Neuronal stem cell (in vitro differentiated cells): Measurements from ENCODE around the gene TOX2.

Experiments
- DNase-seq: peaks from one replicate; pipeline ENCODE4 v3.0.0-alpha.2; 2013; ENCODE audit warnings: low spot score
- H2AFZ ChIP-seq: one replicate; pipeline ENCODE4 v1.6.1; 2013; ENCODE audit warnings: mild to moderate bottlenecking, low read length, inconsistent platforms
- H2AK5ac ChIP-seq: 2 replicates; pipeline ENCODE4 v1.6.1; 2013; ENCODE audit warnings: low read depth, mild to moderate bottlenecking, inconsistent platforms, low read length, moderate library complexity, mixed read lengths
- H2BK120ac ChIP-seq: 2 replicates; pipeline ENCODE4 v1.6.1; 2013; ENCODE audit warnings: low read depth, mild to moderate bottlenecking, inconsistent platforms, low read length, moderate library complexity, mixed read lengths
- H2BK12ac ChIP-seq: one replicate; pipeline ENCODE4 v1.6.1; 2013; ENCODE audit warnings: low read length, inconsistent platforms
- H2BK15ac ChIP-seq: 2 replicates; pipeline ENCODE4 v1.6.1; 2013; ENCODE audit warnings: mild to moderate bottlenecking, low read length, inconsistent platforms, mixed read lengths
- H2BK5ac ChIP-seq: one replicate; pipeline ENCODE4 v1.6.1; 2013; ENCODE audit warnings: inconsistent platforms, mild to moderate bottlenecking, low read length, moderate library complexity
- H3K14ac ChIP-seq: one replicate; pipeline ENCODE4 v1.6.1; 2013; ENCODE audit warnings: low read length, inconsistent platforms
- H3K18ac ChIP-seq: 2 replicates; pipeline ENCODE4 v1.6.1; 2013; ENCODE audit warnings: low read length, inconsistent platforms
- H3K23ac ChIP-seq: 2 replicates; pipeline ENCODE4 v1.6.1; 2013; ENCODE audit warnings: low read depth, mild to moderate bottlenecking, mixed read lengths, low read length, inconsistent platforms; ENCODE audit not compliant: poor library complexity
- H3K27ac ChIP-seq: replicated peaks from 3 replicates; pipeline ENCODE4 v1.5.1; 2013; ENCODE audit warnings: low read length, inconsistent platforms
- H3K27me3 ChIP-seq, 3 experiments: 2 replicates each; pipeline ENCODE4 v1.6.1; 2013; ENCODE audit warnings: low read length in 3 of 3, mild to moderate bottlenecking in 2 of 3, inconsistent platforms in 1 of 3, low read depth in 1 of 3, mixed read lengths in 1 of 3, moderate library complexity in 1 of 3; ENCODE audit not compliant: control insufficient read depth in 3 of 3, insufficient read depth in 3 of 3
- H3K36me3 ChIP-seq, 2 donors: replicated peaks in 1 of 2; 2 replicates each; pipeline ENCODE4 v1.6.1; 2013; ENCODE audit warnings: low read length in 2 of 2; ENCODE audit not compliant: control insufficient read depth in 2 of 2, insufficient read depth in 2 of 2
- H3K4ac ChIP-seq: 2 replicates; pipeline ENCODE4 v1.6.1; 2013; ENCODE audit warnings: inconsistent platforms, mild to moderate bottlenecking, low read length, moderate library complexity
- H3K4me1 ChIP-seq, 2 donors: 1 replicate in 1 of 2; 2 replicates in 1 of 2; pipeline ENCODE4 v1.6.1; 2013; ENCODE audit warnings: low read length in 2 of 2, low read depth in 1 of 2; ENCODE audit not compliant: control insufficient read depth in 2 of 2, insufficient read depth in 1 of 2
- H3K4me2 ChIP-seq: one replicate; pipeline ENCODE4 v1.6.1; 2013; ENCODE audit warnings: mild to moderate bottlenecking, low read length, inconsistent platforms; ENCODE audit not compliant: insufficient read depth, poor library complexity, severe bottlenecking
- H3K4me3 ChIP-seq, 2 donors: 2 replicates each; pipeline ENCODE4 v1.5.1; 2013; ENCODE audit warnings: low read length in 2 of 2, mild to moderate bottlenecking in 2 of 2, inconsistent platforms in 1 of 2, moderate library complexity in 1 of 2
- H3K79me1 ChIP-seq: one replicate; pipeline ENCODE4 v1.6.1; 2013; ENCODE audit warnings: low read depth, mild to moderate bottlenecking, inconsistent platforms, low read length, moderate library complexity
- H3K9ac ChIP-seq: one replicate; pipeline ENCODE4 v1.6.1; 2013; ENCODE audit warnings: mild to moderate bottlenecking, low read depth, low read length, inconsistent platforms; ENCODE audit not compliant: poor library complexity
- H3K9me3 ChIP-seq, 2 donors: replicated peaks in 1 of 2; 2 replicates each; pipeline versions ENCODE3 to v1.6.1; 2013; ENCODE audit warnings: low read length in 2 of 2, mild to moderate bottlenecking in 2 of 2, inconsistent platforms in 1 of 2, low read depth in 1 of 2, mixed read lengths in 1 of 2, moderate library complexity in 1 of 2; ENCODE audit not compliant: control insufficient read depth in 2 of 2, insufficient read depth in 1 of 2
- H4K8ac ChIP-seq: one replicate; pipeline ENCODE4 v1.6.1; 2013; ENCODE audit warnings: low read depth, mild to moderate bottlenecking, inconsistent platforms, low read length, moderate library complexity
- H4K91ac ChIP-seq: one replicate; pipeline ENCODE4 v1.6.1; 2013; ENCODE audit warnings: low read length, low read depth, mild to moderate bottlenecking, inconsistent platforms; ENCODE audit not compliant: poor library complexity
- WGBS, 2 donors: extraction: QIAGEN DNeasy Blood & Tissue Kit; methylation state at CpG; one replicate each; pipeline ENCODE4 v1.1.7; 2013; ENCODE audit warnings: missing lambda C conversion rate in 2 of 2, mixed read lengths in 1 of 2; ENCODE audit not compliant: insufficient read length in 2 of 2, insufficient replicate concordance in 1 of 2; ENCODE audit errors: extremely low coverage in 2 of 2; 5-methylcytosine and 5-hydroxymethylcytosine counted together

Gene TOX2

GRCh38 chr20:44012466-44013226 is 98.0 kb downstream of the TOX2 start:
- WGBS, 2 donors = no CpG with 5 or more reads among the region's 4 CpGs
- Histone ChIP-seq H3K27ac (no peak overlapping the region), H3K79me1 (no peaks in the 10 kb centered on the region), H2AFZ (no peak overlapping the region), H2AK5ac (no peak overlapping the region), H3K4ac (no peak overlapping the region), H2BK15ac (no peak overlapping the region), H3K36me3 (no peaks in the 10 kb centered on the region), H3K4me2 (no peak overlapping the region), H2BK12ac (no peak overlapping the region), H3K4me3 (no peak overlapping the region), H3K14ac (no peak overlapping the region), H2BK120ac (no peak overlapping the region), H2BK5ac (no peak overlapping the region), H3K18ac (no peak overlapping the region), H3K23ac (no peak overlapping the region), H3K9ac (no peak overlapping the region), H3K4me1 (no peaks in the 10 kb centered on the region), H4K91ac (no peak overlapping the region), H3K9me3 (no peaks in the 10 kb centered on the region), H4K8ac (no peak overlapping the region), H3K27me3 (no peaks in the 10 kb centered on the region)
- DNase-seq = no peak

GRCh38 chr20:44014807-44015732 is 100.4 kb downstream of the TOX2 start:
- WGBS, 2 donors = no CpG with 5 or more reads among the region's 17 CpGs
- no peak overlapping the region for H4K91ac ChIP-seq
- no peak overlapping the region for H3K18ac ChIP-seq
- peaks cover 0 to 2% of the 10 kb centered on the region in 2 donors for H3K4me1 ChIP-seq
- H3K4me3 ChIP-seq = no peak overlapping the region
- H3K27ac ChIP-seq = no peak overlapping the region
- H3K4me2 ChIP-seq = no peak overlapping the region
- no peak overlapping the region for H4K8ac ChIP-seq
- H2BK5ac ChIP-seq = no peak overlapping the region
- H3K79me1 ChIP-seq = no peaks in the 10 kb centered on the region
- no peak for DNase-seq
- H2BK12ac ChIP-seq = no peak overlapping the region
- no peak overlapping the region for H3K23ac ChIP-seq
- H2BK15ac ChIP-seq = no peak overlapping the region
- no peak overlapping the region for H2BK120ac ChIP-seq
- no peak overlapping the region for H3K14ac ChIP-seq
- no peaks in the 10 kb centered on the region for H3K9me3 ChIP-seq
- no peaks in the 10 kb centered on the region for H3K36me3 ChIP-seq
- H3K4ac ChIP-seq = no peak overlapping the region
- H2AFZ ChIP-seq = no peak overlapping the region
- no peak overlapping the region for H2AK5ac ChIP-seq
- no peak overlapping the region for H3K9ac ChIP-seq
- H3K27me3 ChIP-seq = no peaks in the 10 kb centered on the region

GRCh38 chr20:44015733-44016103 is 101.1 kb downstream of the TOX2 start:
- H2BK120ac ChIP-seq = no peak overlapping the region
- H3K14ac ChIP-seq = no peak overlapping the region
- WGBS, 2 donors = no CpG with 5 or more reads among the region's 9 CpGs
- no peak overlapping the region for H3K23ac ChIP-seq
- H4K8ac ChIP-seq = no peak overlapping the region
- peaks cover 0 to 7% of the 10 kb centered on the region in 2 donors for H3K4me1 ChIP-seq
- H3K18ac ChIP-seq = no peak overlapping the region
- H2AFZ ChIP-seq = no peak overlapping the region
- H2BK12ac ChIP-seq = no peak overlapping the region
- no peak overlapping the region for H3K9ac ChIP-seq
- no peak overlapping the region for H3K4me3 ChIP-seq
- no peaks in the 10 kb centered on the region for H3K79me1 ChIP-seq
- no peaks in the 10 kb centered on the region for H3K9me3 ChIP-seq
- no peak overlapping the region for H3K27ac ChIP-seq
- no peak overlapping the region for H2BK5ac ChIP-seq
- H4K91ac ChIP-seq = no peak overlapping the region
- H3K4me2 ChIP-seq = no peak overlapping the region
- no peak for DNase-seq
- no peaks in the 10 kb centered on the region for H3K36me3 ChIP-seq
- no peak overlapping the region for H3K4ac ChIP-seq
- no peak overlapping the region for H2BK15ac ChIP-seq
- H3K27me3 ChIP-seq = no peaks in the 10 kb centered on the region
- H2AK5ac ChIP-seq = no peak overlapping the region

- H3K27ac ChIP-seq = no peak overlapping the region
These were observed 101.9 kb downstream of the TOX2 start for GRCh38 chr20:44016525-44016924.

More at GRCh38 chr20:44016525-44016924, 101.9 kb downstream of the TOX2 start:
- no peak overlapping the region for H2BK5ac ChIP-seq
- H3K36me3 ChIP-seq = no peaks in the 10 kb centered on the region
- no peak overlapping the region for H4K91ac ChIP-seq
- no peak overlapping the region for H2AFZ ChIP-seq
- H3K9me3 ChIP-seq = no peaks in the 10 kb centered on the region
- no peak overlapping the region for H3K4me2 ChIP-seq
- H3K27me3 ChIP-seq = no peaks in the 10 kb centered on the region
- H3K79me1 ChIP-seq = no peaks in the 10 kb centered on the region
- no peak overlapping the region for H3K9ac ChIP-seq
- H3K4me3 ChIP-seq = no peak overlapping the region
- H2BK15ac ChIP-seq = no peak overlapping the region
- H2AK5ac ChIP-seq = no peak overlapping the region
- H2BK120ac ChIP-seq = no peak overlapping the region
- H4K8ac ChIP-seq = no peak overlapping the region
- DNase-seq = no peak
- no peak overlapping the region for H3K4ac ChIP-seq
- H3K4me1 ChIP-seq = peaks cover 0 to 7% of the 10 kb centered on the region in 2 donors
- no peak overlapping the region for H2BK12ac ChIP-seq
- H3K14ac ChIP-seq = no peak overlapping the region
- no peak overlapping the region for H3K18ac ChIP-seq
- no peak overlapping the region for H3K23ac ChIP-seq
- WGBS, 2 donors = no CpG with 5 or more reads among the region's 6 CpGs
